GM12878 (cell line): Measurements from ENCODE around the gene TNPO2. TPM values are rescaled to one million over a fixed set of nuclear protein-coding genes. Genes with fewer than 3 reads are reported as not detected.

ENCODE experiments used
- BCL11A ChIP-seq: IDR thresholded peaks from 2 replicates; pipeline ENCODE4 v1.6.1; 2011; ENCODE audit warnings: low read depth, low read length
- CEBPB ChIP-seq, 2 experiments: fragments of 150-350 bp in 1 of 2; IDR thresholded peaks; 2 replicates each; pipeline ENCODE4 v1.6.1; 2012 to 2014; ENCODE audit warnings: low read depth in 2 of 2, low read length in 2 of 2, borderline replicate concordance in 1 of 2, inconsistent platforms in 1 of 2
- CHD4 ChIP-seq: fragments of 200-600 bp; sonication (generic); IDR thresholded peaks from 2 replicates; pipeline ENCODE4 v1.6.1; 2016; ENCODE audit warnings: mild to moderate bottlenecking
- ESRRA ChIP-seq: IDR thresholded peaks from 2 replicates; pipeline ENCODE4 v1.6.1; 2012; ENCODE audit warnings: mild to moderate bottlenecking, low read length, improper control_type of control experiment
- GATAD2B ChIP-seq: fragments of 450-650 bp; conservative IDR thresholded peaks from 2 replicates; pipeline ENCODE4 v1.6.1; 2017; ENCODE audit warnings: low read depth, mild to moderate bottlenecking, moderate library complexity
- HDAC6 ChIP-seq: fragments of 200-600 bp; sonication (generic); IDR thresholded peaks from one replicate; pipeline ENCODE4 v1.8.0; 2017; ENCODE audit warnings: antibody characterized with exemption; ENCODE audit not compliant: unreplicated experiment
- IRF4 ChIP-seq: IDR thresholded peaks from 2 replicates; pipeline ENCODE4 v1.6.1; 2011; ENCODE audit warnings: low read depth, low read length
- NFYA ChIP-seq: IDR thresholded peaks from 2 replicates; pipeline ENCODE4 v1.6.1; 2011; ENCODE audit warnings: low read depth, mild to moderate bottlenecking, low read length, improper control_type of control experiment, borderline replicate concordance
- POLR2AphosphoS2 ChIP-seq: IDR thresholded peaks from 2 replicates; pipeline ENCODE4 v1.6.1; 2011; ENCODE audit warnings: low read depth, mild to moderate bottlenecking, low read length, improper control_type of control experiment, moderate library complexity
- SIN3A ChIP-seq: IDR thresholded peaks from 2 replicates; pipeline ENCODE4 v1.6.1; 2012; ENCODE audit warnings: low read depth, low read length, improper control_type of control experiment
- STAT3 ChIP-seq: IDR thresholded peaks from 2 replicates; pipeline ENCODE4 v1.6.1; 2011; ENCODE audit warnings: low read depth, low read length, improper control_type of control experiment
- ZBTB11 ChIP-seq: fragments of 450-650 bp; formaldehyde crosslinking; IDR thresholded peaks from 2 replicates; pipeline ENCODE4 v1.5.0; 2022; ENCODE audit warnings: mild to moderate bottlenecking, missing genetic modification characterization
- ZNF217 ChIP-seq: fragments of 450-650 bp; IDR thresholded peaks from 2 replicates; pipeline ENCODE4 v1.6.1; 2017; ENCODE audit warnings: antibody characterized with exemption, mild to moderate bottlenecking
- polyA plus RNA-seq, 11 experiments: library from polyadenylated mRNA; depleted of rRNA in 4 of 11; unstranded in 6 of 11; stranded (reverse) in 5 of 11; fragments of >200 nt; fragmentation: Nextera tagmentation in 4 of 11; fragmentation: Illumina TruSeq in 1 of 11; extraction: Ambion mirVana in 4 of 11; extraction: Trizol in 1 of 11; gene quantifications; 1 replicate in 1 of 11; 2 replicates in 10 of 11; pipeline versions ENCODE4 v1.2.1 to v1.2.3, GENCODE V29; 2011 to 2016; ENCODE audit warnings: inconsistent platforms in 2 of 11, missing spikeins in 2 of 11, low read depth in 1 of 11
- total RNA-seq, 4 experiments: library from RNA; depleted of rRNA in 3 of 4; stranded (reverse); fragments of >200 nt in 3 of 4; fragmentation: Illumina TruSeq in 1 of 4; extraction: Trizol in 1 of 4; gene quantifications; 2 replicates each; pipeline versions ENCODE4 v1.2.1 to v1.2.3, GENCODE V29; 2013 to 2021

The TNPO2 gene
- total and polyA plus RNA-seq, 10 of the 15 experiments (the other 5 are each of a cell fraction or from before 2014, with no cell fraction given) = 5.5 to 99.7 (median 29.6) TPM

- TF ChIP-seq CEBPB (IDR thresholded peaks at IDR 0.05; ENCODE audit: borderline replicate concordance in 1 of 2, low read depth in 2 of 2, low read length in 2 of 2) = peak in 1 of 2 experiments; percentile 75; a peak in 1 of 4 replicates
- TF ChIP-seq CHD4 = no peak
- no peak for TF ChIP-seq ZNF217
- no peak for TF ChIP-seq HDAC6
- TF ChIP-seq IRF4 = no peak
- no peak for TF ChIP-seq BCL11A
- TF ChIP-seq STAT3 = no peak
- TF ChIP-seq NFYA = no peak
- no peak for TF ChIP-seq SIN3A
- TF ChIP-seq GATAD2B = no peak; the same call in 1 of the 2 replicates
- no peak; the same call in 1 of the 2 replicates for TF ChIP-seq POLR2AphosphoS2
- TF ChIP-seq ESRRA = no peak
- peak; percentile 71 for TF ChIP-seq ZBTB11
Observed at GRCh38 chr19:12681074-12681987, 42.4 kb downstream of the TNPO2 start, which contains the start of gene DHPS (continued).
